GM23338 (cell line): Measurements from ENCODE around the gene HCN2. TPM values are rescaled to one million over a fixed set of nuclear protein-coding genes. Genes with fewer than 3 reads are reported as not detected.

Experiments
- ATAC-seq: fragments of 200-7000 bp; cut with Tn5 transposase; 3 replicates; pipeline ENCODE4 v1.9.1; 2020
- DNase-seq: peaks from one replicate; pipeline ENCODE4 v3.0.0-alpha.2; 2015; ENCODE audit warnings: low spot score
- H2AFZ ChIP-seq: fragments of 200-600 bp; sonication (generic); 2 replicates; pipeline ENCODE4 v1.8.0; 2016; ENCODE audit warnings: antibody characterized with exemption, mild to moderate bottlenecking, moderate library complexity
- H3F3A ChIP-seq: fragments of 200-600 bp; sonication (generic); replicated peaks from 2 replicates; pipeline ENCODE4 v1.8.0; 2017; ENCODE audit warnings: antibody characterized with exemption, mixed run types, low read depth
- H3K27ac ChIP-seq: fragments of 200-600 bp; sonication (generic); 2 replicates; pipeline ENCODE4 v1.6.1; 2016; ENCODE audit warnings: low read depth
- H3K27me3 ChIP-seq: fragments of 200-600 bp; sonication (generic); 2 replicates; pipeline ENCODE4 v1.8.0; 2016; ENCODE audit warnings: mild to moderate bottlenecking, mixed run types, moderate library complexity; ENCODE audit not compliant: insufficient read depth
- H3K36me3 ChIP-seq: fragments of 200-600 bp; sonication (generic); 2 replicates; pipeline ENCODE4 v1.8.0; 2016; ENCODE audit warnings: mild to moderate bottlenecking; ENCODE audit not compliant: insufficient read depth
- H3K4me1 ChIP-seq: fragments of 200-600 bp; sonication (generic); 2 replicates; pipeline ENCODE4 v1.8.0; 2016; ENCODE audit warnings: mild to moderate bottlenecking, moderate library complexity; ENCODE audit not compliant: insufficient read depth
- H3K4me2 ChIP-seq: fragments of 200-600 bp; sonication (generic); 2 replicates; pipeline ENCODE4 v1.7.1; 2017; ENCODE audit warnings: mixed run types
- H3K4me3 ChIP-seq: fragments of 200-600 bp; sonication (generic); 2 replicates; pipeline ENCODE4 v1.6.1; 2016; ENCODE audit warnings: mixed run types
- H3K79me2 ChIP-seq: fragments of 200-600 bp; sonication (generic); replicated peaks from 2 replicates; pipeline ENCODE4 v1.8.0; 2017; ENCODE audit warnings: mild to moderate bottlenecking; ENCODE audit not compliant: insufficient read depth
- H3K9me2 ChIP-seq: fragments of 200-600 bp; sonication (generic); 2 replicates; pipeline ENCODE4 v1.8.0; 2017; ENCODE audit not compliant: insufficient read depth
- H4K20me1 ChIP-seq: fragments of 200-600 bp; sonication (generic); replicated peaks from 2 replicates; pipeline ENCODE4 v1.8.0; 2017; ENCODE audit warnings: mild to moderate bottlenecking; ENCODE audit not compliant: insufficient read depth
- H3K27ac Mint-ChIP-seq: 2 replicates; pipeline ENCODE4 v1.8.0; 2020; ENCODE audit warnings: inconsistent platforms, mild to moderate bottlenecking, moderate library complexity, mixed read lengths
- H3K27me3 Mint-ChIP-seq: 3 replicates; pipeline ENCODE4 v1.8.0; 2022; ENCODE audit warnings: low read depth, mild to moderate bottlenecking, moderate library complexity, mixed read lengths, inconsistent platforms; ENCODE audit not compliant: insufficient read depth, poor library complexity
- H3K36me3 Mint-ChIP-seq: 3 replicates; pipeline ENCODE4 v1.8.0; 2021; ENCODE audit warnings: low read depth, mild to moderate bottlenecking, inconsistent platforms, moderate library complexity, mixed read lengths
- H3K4me1 Mint-ChIP-seq: 3 replicates; pipeline ENCODE4 v1.8.0; 2020; ENCODE audit warnings: mild to moderate bottlenecking, inconsistent platforms, mixed read lengths
- H3K4me3 Mint-ChIP-seq: 3 replicates; pipeline ENCODE4 v1.8.0; 2021; ENCODE audit warnings: moderate library complexity, mild to moderate bottlenecking, inconsistent platforms, mixed read lengths
- H3K9me3 Mint-ChIP-seq: 3 replicates; pipeline ENCODE4 v1.8.0; 2020; ENCODE audit warnings: moderate library complexity, mild to moderate bottlenecking, inconsistent platforms, mixed read lengths
- ETS1 ChIP-seq: IDR thresholded peaks from 2 replicates; pipeline ENCODE4 v1.6.1; 2016; ENCODE audit warnings: antibody characterized with exemption
- EZH2 ChIP-seq: fragments of 200-600 bp; sonication (generic); IDR thresholded peaks from one replicate; pipeline ENCODE4 v1.8.0; 2017; ENCODE audit warnings: antibody characterized with exemption, mild to moderate bottlenecking, low read depth; ENCODE audit not compliant: unreplicated experiment
- EZH2phosphoT487 ChIP-seq: fragments of 200-600 bp; sonication (generic); IDR thresholded peaks from one replicate; pipeline ENCODE4 v1.8.1; 2018; ENCODE audit warnings: antibody characterized with exemption; ENCODE audit not compliant: unreplicated experiment
- JUNB ChIP-seq: IDR thresholded peaks from one replicate; pipeline ENCODE4 v1.6.1; 2016; ENCODE audit warnings: antibody characterized with exemption; ENCODE audit not compliant: unreplicated experiment
- STAT1 ChIP-seq: IDR thresholded peaks from one replicate; pipeline ENCODE4 v1.6.1; 2016; ENCODE audit warnings: antibody characterized with exemption; ENCODE audit not compliant: unreplicated experiment
- ZNF114 ChIP-seq: fragments of 250-450 bp; sonication (Bioruptor Pico); IDR thresholded peaks from 2 replicates; pipeline ENCODE4 v1.5.0; 2020; ENCODE audit warnings: mild to moderate bottlenecking, moderate library complexity
- polyA plus RNA-seq: library from polyadenylated mRNA; unstranded; fragments of >200 nt; fragmentation: Nextera tagmentation; extraction: Ambion mirVana; gene quantifications from 2 replicates; pipeline ENCODE4 v1.2.1, GENCODE V29; 2016
- total RNA-seq: library from RNA; depleted of rRNA; stranded (reverse); fragments of >200 nt; shearing (Covaris generic); gene quantifications from 2 replicates; pipeline ENCODE4 v1.2.3, GENCODE V29; 2014
- TF ChIP-seq, protein P1 (sequence below): IDR thresholded peaks from one replicate; pipeline ENCODE4 v1.6.1; 2018; ENCODE audit warnings: antibody characterized with exemption; ENCODE audit not compliant: unreplicated experiment
- TF ChIP-seq, protein P2 (sequence below): fragments of 250-450 bp; sonication (Bioruptor Pico); IDR thresholded peaks from 2 replicates; pipeline ENCODE4 v1.5.0; 2020; ENCODE audit warnings: mild to moderate bottlenecking, moderate library complexity

HCN2 gene
- total and polyA plus RNA-seq, 2 experiments from 2014 or later = 0.06 to 2.9 TPM

DNA sequence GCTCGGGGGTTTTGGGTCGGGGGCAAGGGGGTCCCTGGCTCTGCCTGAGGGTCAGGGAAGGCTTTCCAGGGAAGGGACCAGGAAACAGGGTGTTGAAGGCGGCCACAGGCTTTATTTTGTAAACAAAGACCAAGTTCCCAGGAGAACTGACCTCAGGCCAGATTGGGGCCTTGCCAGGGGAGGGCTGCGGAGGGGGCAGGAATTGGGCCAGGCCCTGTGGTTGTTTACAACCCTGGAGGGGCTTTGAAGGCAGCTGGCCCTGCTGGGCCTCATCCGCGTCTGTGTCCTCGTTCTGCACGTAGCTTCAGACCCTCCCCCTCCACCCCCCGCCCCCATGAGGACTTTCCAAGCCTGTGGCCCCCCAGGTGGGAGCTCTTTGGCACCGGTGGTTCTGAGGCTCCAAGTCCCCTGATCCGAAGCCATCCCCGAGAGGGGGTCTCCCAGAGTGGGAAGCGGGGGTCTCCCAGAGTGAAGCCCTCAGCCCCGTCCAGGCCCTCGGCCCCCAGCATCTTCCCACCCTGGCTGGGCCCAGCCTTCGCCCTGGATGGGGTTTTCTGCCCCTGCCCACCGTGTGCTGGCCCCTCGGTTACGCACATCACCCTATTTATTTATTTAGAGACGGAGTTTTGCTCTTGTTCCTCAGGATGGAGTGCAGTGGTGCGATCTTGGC is 30.8 kb upstream of the HCN2 start:
- Mint-ChIP-seq H3K4me1 (peaks cover 6% of the 10 kb centered on the region), H3K9me3 (peaks cover 19% of the 10 kb centered on the region), H3K27me3 (peaks cover 4% of the 10 kb centered on the region), H3K36me3 (peaks cover 18% of the 10 kb centered on the region), H3K4me3 (no peak overlapping the region), H3K27ac (no peak overlapping the region)
- Histone ChIP-seq H3K4me3 (no peak overlapping the region), H4K20me1 (no peaks in the 10 kb centered on the region), H3K27me3 (no peaks in the 10 kb centered on the region), H3K4me2 (no peak overlapping the region), H3K27ac (no peak overlapping the region), H3F3A (no peaks in the 10 kb centered on the region), H2AFZ (no peak overlapping the region), H3K9me2 (no peaks in the 10 kb centered on the region), H3K79me2 (no peaks in the 10 kb centered on the region), H3K36me3 (no peaks in the 10 kb centered on the region), H3K4me1 (no peaks in the 10 kb centered on the region)
- ATAC-seq (peak; percentile 38; the same call in 2 of the 3 replicates), DNase-seq (no peak)
- TF ChIP-seq JUNB (no peak), EZH2phosphoT487 (no peak), ZNF114 (CRISPR knock-in tag) (no peak), STAT1 (no peak), EZH2 (no peak), ETS1 (no peak)
- TF ChIP-seq, protein P1, sequence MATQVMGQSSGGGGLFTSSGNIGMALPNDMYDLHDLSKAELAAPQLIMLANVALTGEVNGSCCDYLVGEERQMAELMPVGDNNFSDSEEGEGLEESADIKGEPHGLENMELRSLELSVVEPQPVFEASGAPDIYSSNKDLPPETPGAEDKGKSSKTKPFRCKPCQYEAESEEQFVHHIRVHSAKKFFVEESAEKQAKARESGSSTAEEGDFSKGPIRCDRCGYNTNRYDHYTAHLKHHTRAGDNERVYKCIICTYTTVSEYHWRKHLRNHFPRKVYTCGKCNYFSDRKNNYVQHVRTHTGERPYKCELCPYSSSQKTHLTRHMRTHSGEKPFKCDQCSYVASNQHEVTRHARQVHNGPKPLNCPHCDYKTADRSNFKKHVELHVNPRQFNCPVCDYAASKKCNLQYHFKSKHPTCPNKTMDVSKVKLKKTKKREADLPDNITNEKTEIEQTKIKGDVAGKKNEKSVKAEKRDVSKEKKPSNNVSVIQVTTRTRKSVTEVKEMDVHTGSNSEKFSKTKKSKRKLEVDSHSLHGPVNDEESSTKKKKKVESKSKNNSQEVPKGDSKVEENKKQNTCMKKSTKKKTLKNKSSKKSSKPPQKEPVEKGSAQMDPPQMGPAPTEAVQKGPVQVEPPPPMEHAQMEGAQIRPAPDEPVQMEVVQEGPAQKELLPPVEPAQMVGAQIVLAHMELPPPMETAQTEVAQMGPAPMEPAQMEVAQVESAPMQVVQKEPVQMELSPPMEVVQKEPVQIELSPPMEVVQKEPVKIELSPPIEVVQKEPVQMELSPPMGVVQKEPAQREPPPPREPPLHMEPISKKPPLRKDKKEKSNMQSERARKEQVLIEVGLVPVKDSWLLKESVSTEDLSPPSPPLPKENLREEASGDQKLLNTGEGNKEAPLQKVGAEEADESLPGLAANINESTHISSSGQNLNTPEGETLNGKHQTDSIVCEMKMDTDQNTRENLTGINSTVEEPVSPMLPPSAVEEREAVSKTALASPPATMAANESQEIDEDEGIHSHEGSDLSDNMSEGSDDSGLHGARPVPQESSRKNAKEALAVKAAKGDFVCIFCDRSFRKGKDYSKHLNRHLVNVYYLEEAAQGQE = no peak
- TF ChIP-seq, protein P2, sequence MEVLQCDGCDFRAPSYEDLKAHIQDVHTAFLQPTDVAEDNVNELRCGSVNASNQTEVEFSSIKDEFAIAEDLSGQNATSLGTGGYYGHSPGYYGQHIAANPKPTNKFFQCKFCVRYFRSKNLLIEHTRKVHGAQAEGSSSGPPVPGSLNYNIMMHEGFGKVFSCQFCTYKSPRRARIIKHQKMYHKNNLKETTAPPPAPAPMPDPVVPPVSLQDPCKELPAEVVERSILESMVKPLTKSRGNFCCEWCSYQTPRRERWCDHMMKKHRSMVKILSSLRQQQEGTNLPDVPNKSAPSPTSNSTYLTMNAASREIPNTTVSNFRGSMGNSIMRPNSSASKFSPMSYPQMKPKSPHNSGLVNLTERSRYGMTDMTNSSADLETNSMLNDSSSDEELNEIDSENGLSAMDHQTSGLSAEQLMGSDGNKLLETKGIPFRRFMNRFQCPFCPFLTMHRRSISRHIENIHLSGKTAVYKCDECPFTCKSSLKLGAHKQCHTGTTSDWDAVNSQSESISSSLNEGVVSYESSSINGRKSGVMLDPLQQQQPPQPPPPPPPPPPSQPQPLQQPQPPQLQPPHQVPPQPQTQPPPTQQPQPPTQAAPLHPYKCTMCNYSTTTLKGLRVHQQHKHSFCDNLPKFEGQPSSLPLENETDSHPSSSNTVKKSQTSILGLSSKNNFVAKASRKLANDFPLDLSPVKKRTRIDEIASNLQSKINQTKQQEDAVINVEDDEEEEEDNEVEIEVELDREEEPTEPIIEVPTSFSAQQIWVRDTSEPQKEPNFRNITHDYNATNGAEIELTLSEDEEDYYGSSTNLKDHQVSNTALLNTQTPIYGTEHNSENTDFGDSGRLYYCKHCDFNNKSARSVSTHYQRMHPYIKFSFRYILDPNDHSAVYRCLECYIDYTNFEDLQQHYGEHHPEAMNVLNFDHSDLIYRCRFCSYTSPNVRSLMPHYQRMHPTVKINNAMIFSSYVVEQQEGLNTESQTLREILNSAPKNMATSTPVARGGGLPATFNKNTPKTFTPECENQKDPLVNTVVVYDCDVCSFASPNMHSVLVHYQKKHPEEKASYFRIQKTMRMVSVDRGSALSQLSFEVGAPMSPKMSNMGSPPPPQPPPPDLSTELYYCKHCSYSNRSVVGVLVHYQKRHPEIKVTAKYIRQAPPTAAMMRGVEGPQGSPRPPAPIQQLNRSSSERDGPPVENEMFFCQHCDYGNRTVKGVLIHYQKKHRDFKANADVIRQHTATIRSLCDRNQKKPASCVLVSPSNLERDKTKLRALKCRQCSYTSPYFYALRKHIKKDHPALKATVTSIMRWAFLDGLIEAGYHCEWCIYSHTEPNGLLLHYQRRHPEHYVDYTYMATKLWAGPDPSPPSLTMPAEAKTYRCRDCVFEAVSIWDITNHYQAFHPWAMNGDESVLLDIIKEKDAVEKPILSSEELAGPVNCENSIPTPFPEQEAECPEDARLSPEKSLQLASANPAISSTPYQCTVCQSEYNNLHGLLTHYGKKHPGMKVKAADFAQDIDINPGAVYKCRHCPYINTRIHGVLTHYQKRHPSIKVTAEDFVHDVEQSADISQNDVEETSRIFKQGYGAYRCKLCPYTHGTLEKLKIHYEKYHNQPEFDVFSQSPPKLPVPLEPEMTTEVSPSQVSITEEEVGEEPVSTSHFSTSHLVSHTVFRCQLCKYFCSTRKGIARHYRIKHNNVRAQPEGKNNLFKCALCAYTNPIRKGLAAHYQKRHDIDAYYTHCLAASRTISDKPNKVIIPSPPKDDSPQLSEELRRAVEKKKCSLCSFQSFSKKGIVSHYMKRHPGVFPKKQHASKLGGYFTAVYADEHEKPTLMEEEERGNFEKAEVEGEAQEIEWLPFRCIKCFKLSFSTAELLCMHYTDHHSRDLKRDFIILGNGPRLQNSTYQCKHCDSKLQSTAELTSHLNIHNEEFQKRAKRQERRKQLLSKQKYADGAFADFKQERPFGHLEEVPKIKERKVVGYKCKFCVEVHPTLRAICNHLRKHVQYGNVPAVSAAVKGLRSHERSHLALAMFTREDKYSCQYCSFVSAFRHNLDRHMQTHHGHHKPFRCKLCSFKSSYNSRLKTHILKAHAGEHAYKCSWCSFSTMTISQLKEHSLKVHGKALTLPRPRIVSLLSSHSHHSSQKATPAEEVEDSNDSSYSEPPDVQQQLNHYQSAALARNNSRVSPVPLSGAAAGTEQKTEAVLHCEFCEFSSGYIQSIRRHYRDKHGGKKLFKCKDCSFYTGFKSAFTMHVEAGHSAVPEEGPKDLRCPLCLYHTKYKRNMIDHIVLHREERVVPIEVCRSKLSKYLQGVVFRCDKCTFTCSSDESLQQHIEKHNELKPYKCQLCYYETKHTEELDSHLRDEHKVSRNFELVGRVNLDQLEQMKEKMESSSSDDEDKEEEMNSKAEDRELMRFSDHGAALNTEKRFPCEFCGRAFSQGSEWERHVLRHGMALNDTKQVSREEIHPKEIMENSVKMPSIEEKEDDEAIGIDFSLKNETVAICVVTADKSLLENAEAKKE = no peak
